Measurements from ENCODE around the gene SCMH1. TPM values are rescaled to one million over a fixed set of nuclear protein-coding genes. Genes with fewer than 3 reads are reported as not detected.

Gene SCMH1
- total and polyA plus RNA-seq, 12 donors: 29.3 to 62.5 (median 42.2) TPM

- TF ChIP-seq, protein P1, sequence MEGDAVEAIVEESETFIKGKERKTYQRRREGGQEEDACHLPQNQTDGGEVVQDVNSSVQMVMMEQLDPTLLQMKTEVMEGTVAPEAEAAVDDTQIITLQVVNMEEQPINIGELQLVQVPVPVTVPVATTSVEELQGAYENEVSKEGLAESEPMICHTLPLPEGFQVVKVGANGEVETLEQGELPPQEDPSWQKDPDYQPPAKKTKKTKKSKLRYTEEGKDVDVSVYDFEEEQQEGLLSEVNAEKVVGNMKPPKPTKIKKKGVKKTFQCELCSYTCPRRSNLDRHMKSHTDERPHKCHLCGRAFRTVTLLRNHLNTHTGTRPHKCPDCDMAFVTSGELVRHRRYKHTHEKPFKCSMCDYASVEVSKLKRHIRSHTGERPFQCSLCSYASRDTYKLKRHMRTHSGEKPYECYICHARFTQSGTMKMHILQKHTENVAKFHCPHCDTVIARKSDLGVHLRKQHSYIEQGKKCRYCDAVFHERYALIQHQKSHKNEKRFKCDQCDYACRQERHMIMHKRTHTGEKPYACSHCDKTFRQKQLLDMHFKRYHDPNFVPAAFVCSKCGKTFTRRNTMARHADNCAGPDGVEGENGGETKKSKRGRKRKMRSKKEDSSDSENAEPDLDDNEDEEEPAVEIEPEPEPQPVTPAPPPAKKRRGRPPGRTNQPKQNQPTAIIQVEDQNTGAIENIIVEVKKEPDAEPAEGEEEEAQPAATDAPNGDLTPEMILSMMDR (IDR thresholded peaks at IDR 0.05): no peak
- TF ChIP-seq POLR2A (IDR thresholded peaks at IDR 0.05): no peak
- intact Hi-C loops (cut with DNase I): no loop called here
- Histone ChIP-seq H3K27ac (no peak overlapping the region), H3K9me3 (replicated peaks in 1 of 3) (no peaks in the 10 kb centered on the region), H3K27me3 (no peaks in the 10 kb centered on the region), H3K4me3 (no peak overlapping the region), H3K4me1 (replicated peaks in 1 of 2) (no peaks in the 10 kb centered on the region), H3K36me3 (replicated peaks in 1 of 2) (no peaks in the 10 kb centered on the region)
- no peak for DNase-seq
Measured at GRCh38 chr1:41086921-41087320, 155.2 kb downstream of the SCMH1 start.

DNA sequence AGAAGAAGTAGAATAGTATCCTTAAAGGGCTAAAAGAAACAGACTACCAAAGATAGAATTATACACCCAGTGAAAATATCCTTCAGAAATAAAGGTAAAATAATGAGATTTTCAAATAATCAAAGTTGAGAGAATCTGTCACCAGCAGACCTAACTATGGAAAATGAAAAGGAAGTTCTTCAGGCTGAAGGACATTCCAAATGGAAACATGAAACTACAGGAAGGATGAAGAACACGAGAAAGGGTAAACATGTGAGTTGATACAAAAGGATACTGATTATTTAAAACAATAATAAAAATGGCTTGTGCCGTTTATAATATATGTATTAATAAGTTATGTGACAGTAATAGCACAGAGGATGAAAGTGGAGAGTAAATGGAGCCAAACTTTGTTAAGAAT is 163.5 kb downstream of the SCMH1 start:
- H3K27me3 ChIP-seq: no peaks in the 10 kb centered on the region
- H3K36me3 ChIP-seq (replicated peaks in 1 of 2): no peaks in the 10 kb centered on the region
- WGBS, 4 donors: 89 to 94% (median 91%) methylated on average over 2 of the region's 2 CpGs
- no peak overlapping the region for H3K4me3 ChIP-seq
- TF ChIP-seq, protein P1 (IDR thresholded peaks at IDR 0.05): no peak
- no peak for TF ChIP-seq POLR2A (IDR thresholded peaks at IDR 0.05)
- H3K9me3 ChIP-seq (replicated peaks in 1 of 3): no peaks in the 10 kb centered on the region
- H3K4me1 ChIP-seq (replicated peaks in 1 of 2): no peaks in the 10 kb centered on the region
- no peak for DNase-seq
- no peak overlapping the region for H3K27ac ChIP-seq
- intact Hi-C loops (cut with DNase I): no loop called here

DNA sequence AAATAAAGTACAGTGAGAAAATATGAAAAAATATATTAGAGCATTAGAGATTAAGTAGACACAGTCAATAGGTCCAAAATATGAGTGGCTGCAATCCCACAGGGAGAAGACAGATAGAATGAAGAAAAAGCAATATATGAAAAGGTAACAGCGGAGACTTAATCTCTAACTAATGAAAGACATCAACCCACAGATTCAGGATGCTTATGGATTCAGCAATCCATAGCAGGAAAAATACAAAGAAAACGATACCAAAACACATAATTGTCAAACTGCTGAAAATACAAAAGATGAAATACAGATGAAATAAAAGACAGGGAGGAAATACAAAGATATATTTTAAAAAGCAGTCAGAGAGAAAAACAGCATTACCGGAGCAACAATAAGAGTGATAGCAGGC is 163.9 kb downstream of the SCMH1 start:
- H3K4me3 ChIP-seq: no peak overlapping the region
- no peaks in the 10 kb centered on the region for H3K4me1 ChIP-seq (replicated peaks in 1 of 2)
- DNase-seq: no peak
- H3K36me3 ChIP-seq (replicated peaks in 1 of 2): no peaks in the 10 kb centered on the region
- H3K9me3 ChIP-seq (replicated peaks in 1 of 3): no peaks in the 10 kb centered on the region
- no peak overlapping the region for H3K27ac ChIP-seq
- intact Hi-C loops (cut with DNase I): no loop called here
- TF ChIP-seq, protein P1 (IDR thresholded peaks at IDR 0.05): no peak
- TF ChIP-seq POLR2A (IDR thresholded peaks at IDR 0.05): no peak
- H3K27me3 ChIP-seq: no peaks in the 10 kb centered on the region
- 96 to 98% (median 98%) methylated on average over 3 of the region's 3 CpGs for WGBS, 4 donors

- intact Hi-C loops (cut with DNase I): no loop called here
- Histone ChIP-seq H3K4me3 (no peak overlapping the region), H3K27ac (no peak overlapping the region), H3K36me3 (replicated peaks in 1 of 2) (peaks cover 0 to 6% of the 10 kb centered on the region in 2 donors), H3K4me1 (replicated peaks in 1 of 2) (no peaks in the 10 kb centered on the region), H3K27me3 (no peaks in the 10 kb centered on the region), H3K9me3 (replicated peaks in 1 of 3) (no peaks in the 10 kb centered on the region)
- no peak for DNase-seq
- no peak for TF ChIP-seq POLR2A (IDR thresholded peaks at IDR 0.05)
- TF ChIP-seq, protein P1 (IDR thresholded peaks at IDR 0.05): no peak
Measured at GRCh38 chr1:41073971-41074370, 168.1 kb downstream of the SCMH1 start.
